AG08395 (cell line): ENCODE measurements around the gene DISP2.

Source experiments
- DNase-seq: peaks from one replicate; pipeline ENCODE4 v3.0.0; 2012; ENCODE audit warnings: mixed read lengths, low spot score

DISP2 gene

DNA sequence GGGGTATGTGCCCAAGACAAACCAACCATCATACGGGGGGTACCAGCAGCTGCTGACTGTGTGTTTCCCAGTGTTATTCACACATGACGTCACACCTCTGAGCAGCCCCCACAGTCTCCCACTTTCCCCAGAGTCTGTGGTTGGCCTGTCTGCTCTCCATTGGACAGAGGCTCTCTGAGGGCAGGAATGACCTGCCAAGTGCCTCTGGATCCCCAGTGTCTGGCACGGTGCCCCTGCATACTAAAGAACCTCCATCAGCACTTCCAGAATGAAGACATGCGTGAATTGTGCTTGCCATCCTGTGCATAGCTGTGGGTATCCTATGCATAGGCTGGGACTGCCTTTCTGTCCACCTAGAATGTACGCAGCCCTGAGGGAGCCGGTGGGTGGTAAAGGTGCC lies 13.8 kb upstream of the DISP2 start:
- DNase-seq = no peak

DNA sequence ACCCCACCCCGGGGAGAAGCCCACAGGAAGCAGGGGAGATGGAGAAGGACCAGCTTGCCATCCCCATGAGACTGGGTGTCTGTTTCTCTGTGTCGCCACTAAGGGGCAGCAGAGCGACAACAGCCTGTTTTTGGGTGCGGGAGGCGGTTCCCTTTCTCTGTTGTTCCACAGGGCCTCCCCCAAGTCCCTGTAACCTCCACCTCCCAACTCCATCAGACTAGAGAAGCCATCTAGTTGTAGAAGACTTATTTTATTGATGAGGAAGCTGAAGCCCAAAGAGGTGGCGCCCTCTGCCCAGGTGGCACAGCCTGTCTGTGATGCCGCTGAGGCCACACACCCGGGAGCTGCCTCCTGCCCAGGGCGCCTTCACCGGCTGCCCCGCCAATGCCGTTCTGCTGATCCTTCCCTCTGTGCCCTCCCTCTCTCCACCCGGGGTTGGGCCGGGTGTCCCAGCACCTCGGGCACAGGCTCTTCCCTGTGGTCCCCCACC lies 13.3 kb upstream of the DISP2 start:
- peak; percentile 78 for DNase-seq

DNA sequence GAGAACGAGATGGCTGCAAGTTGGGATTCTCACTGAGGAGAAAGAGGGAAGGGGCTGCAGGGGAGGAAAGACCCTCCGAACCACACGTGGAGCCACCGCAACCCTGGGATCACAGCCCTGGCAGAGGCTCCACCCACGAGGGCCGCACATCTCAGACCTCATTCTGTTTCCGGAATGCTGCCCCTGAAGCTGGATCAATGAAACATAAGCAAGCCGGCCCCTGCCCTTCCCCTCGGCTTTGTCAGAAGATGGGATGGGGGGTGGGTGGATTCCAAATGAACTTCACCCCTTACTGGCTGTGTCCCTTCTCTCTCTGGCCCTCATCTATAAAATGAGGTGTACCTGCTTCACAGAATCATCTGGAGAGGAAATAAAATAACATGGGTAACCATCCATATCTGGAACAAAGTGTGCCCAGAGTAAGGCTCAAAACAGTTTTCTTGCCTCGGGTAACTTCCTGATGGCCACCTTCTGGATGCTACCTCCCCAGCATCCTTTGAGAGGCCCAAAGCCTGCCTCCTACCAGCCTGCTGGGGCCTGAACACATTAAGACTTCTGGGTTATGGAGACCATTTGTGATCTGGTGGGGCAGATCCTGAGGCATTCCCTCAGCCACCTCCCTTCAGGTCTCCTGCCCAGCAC lies 12.7 kb upstream of the DISP2 start:
- no peak for DNase-seq

- DNase-seq = no peak
Measured at GRCh38 chr15:40345867-40346578, 12.0 kb upstream of the DISP2 start.

DNA sequence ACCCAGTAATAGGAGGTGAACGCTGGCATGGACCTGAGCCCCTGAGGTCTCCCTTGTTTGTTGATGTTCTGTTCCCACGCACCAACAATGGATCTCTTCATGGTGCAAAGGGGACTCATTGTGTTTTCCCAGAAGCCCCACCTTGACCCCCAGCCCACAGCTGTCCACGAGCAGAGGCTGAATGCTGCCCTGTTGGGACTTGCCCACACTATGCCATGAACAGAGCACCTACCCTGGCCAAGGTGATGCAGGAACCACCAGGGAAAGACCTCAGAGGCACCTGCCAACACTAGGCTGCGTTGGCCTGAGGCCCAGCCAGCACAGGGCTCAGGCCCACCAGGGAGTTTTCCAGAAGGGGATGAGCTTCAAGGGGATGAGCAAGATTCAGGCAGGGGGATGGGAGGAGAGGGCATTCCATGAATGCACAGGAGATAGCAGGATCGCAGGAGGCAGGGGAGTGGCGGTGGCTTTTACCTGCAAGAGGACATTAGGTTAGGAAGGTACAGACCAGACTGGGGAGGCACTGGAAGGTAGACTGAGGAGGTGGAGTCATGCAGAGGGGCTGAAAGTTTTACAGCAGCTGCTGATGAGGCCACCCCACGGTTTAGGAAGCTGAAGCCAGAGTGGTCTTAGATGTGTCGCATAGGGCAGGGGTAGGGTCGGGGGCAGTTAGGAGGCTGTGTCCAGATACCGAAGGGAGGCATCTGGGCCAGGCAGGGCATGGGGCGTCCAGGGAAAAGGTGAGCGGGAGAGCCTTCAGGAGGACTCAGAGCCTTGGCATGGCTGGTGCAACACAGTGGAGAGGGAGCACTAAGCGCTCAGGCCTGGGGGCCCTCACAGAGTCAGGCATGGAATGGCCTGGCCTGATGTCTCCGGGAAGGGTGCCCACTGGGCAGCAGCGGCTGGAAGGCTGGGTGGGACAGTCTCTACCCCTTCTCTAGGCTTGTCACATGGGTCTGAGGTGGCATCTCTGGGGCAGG lies 11.2 kb upstream of the DISP2 start:
- DNase-seq = no peak

GRCh38 chr15:40347559-40348473 lies 10.2 kb upstream of the DISP2 start:
- no peak for DNase-seq

- DNase-seq = no peak
Measured at GRCh38 chr15:40348474-40348870, 9.5 kb upstream of the DISP2 start.

GRCh38 chr15:40349163-40349562 lies 8.9 kb upstream of the DISP2 start:
- DNase-seq = no peak

GRCh38 chr15:40352281-40352901 lies 5.6 kb upstream of the DISP2 start:
- no peak for DNase-seq

- DNase-seq = no peak
Measured at GRCh38 chr15:40353697-40354096, 4.3 kb upstream of the DISP2 start.

GRCh38 chr15:40354408-40355171 lies 3.4 kb upstream of the DISP2 start:
- peak; percentile 51 for DNase-seq

DNA sequence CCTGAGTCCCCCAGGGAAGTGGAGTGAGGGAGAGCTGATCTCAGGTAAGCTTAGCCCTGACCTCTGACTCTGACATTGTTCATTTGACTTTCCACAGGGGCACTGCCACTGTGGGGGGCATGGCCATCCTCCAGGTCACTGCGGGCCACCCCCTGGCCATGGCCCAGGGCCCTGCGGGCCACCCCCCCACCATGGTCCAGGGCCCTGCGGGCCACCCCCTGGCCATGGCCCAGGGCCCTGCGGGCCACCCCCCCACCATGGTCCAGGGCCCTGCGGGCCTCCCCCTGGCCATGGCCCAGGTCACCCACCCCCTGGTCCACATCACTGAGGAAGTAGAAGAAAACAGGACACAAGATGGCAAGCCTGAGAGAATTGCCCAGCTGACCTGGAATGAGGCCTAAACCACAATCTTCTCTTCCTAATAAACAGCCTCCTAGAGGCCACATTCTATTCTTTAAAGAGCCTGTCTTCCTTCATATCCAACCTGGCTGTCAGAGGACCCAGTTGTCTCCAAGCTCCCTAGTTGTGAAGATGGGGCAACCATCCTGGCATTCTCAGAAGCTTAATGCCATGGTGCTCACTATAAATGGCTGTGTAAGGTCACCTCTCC lies 1.9 kb upstream of the DISP2 start:
- DNase-seq = no peak

DNA sequence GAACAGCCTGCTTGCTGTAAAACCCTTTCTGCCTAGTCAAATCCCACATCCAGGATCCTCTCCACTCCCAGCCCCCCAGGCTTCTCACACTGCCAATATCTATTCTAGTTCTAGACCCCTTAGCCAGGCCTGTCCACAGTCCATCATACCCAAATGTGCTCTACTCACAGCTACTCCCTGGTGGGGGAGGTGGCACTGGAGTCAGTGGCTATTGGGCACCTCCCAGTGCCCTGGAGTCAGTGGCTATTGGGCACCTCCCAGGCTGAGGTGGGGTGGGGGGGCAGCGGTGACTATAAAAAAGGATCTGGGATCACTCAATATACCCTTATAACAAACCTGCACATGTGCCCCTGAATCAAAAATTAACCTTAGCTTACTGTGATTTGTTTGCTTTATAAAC lies 773 bp upstream of the DISP2 start:
- DNase-seq = no peak

GRCh38 chr15:40358471-40359353 lies 693 bp downstream of the DISP2 start:
- no peak for DNase-seq

GRCh38 chr15:40360015-40360414 lies 2.0 kb downstream of the DISP2 start:
- DNase-seq = no peak

DNA sequence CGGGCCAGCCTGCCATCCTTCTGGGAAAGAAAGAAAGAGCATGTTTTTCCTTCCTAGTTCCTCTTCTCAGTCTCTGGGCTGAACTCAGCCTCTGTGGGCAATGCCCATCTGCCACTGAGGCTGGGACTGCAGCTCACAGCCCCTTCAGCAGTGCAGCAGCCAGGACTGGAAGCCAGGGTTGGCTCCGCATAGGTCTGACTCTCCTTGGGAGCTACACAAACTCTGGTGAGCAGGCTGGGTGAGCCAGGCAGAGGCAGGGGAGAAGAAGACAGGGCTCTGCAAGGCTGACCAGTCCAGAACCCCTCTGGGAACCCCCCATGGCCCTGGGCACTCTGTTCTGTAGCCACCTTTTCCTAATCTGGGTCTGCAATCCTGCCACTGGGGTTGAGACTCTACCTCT lies 3.6 kb downstream of the DISP2 start:
- DNase-seq = no peak

DNA sequence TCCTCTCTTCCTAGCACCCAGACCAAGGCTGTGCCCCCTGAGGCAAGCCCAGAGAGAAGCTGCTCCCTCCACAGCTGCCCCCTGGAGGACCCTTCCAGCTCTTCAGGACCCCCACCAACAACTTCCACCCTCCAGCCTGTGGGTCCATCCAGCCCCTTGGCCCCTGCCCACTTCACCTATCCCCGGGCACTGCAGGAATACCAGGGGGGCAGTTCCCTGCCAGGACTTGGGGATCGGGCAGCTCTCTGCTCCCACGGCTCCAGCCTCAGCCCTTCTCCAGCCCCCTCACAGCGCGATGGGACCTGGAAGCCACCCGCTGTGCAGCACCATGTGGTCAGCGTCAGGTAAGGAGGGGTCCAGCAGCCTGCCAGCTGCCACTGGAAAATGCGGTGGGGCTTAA lies 5.6 kb downstream of the DISP2 start:
- DNase-seq = no peak

- no peak for DNase-seq
Measured at GRCh38 chr15:40364251-40364650, 6.2 kb downstream of the DISP2 start.

DNA sequence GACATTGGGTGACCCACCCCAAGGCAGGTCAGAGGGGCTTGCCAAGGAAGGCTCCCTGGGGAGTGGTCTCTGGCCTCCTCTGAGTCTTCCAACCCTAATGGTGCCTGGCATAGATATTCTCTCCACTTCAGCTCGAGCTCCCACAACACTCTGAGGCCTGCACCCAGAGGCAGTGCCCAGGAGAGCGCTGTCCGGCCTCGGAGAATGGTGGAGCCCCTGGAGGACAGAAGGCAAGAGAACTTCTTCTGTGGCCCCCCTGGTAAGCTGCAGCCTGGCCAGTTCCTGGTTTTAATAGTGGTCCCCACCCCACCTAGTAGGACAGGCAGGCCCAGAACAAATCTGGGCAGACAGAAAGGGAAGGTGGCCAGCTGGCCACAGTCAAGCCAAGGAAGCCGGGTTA lies 7.0 kb downstream of the DISP2 start:
- DNase-seq = no peak
